Adrenal gland (tissue), 12 donors: ENCODE data around the gene KCNN3. TPM values are rescaled to one million over a fixed set of nuclear protein-coding genes. Genes with fewer than 3 reads are reported as not detected.

Experiments used
- DNase-seq, 7 donors: peaks; one replicate each; pipeline ENCODE4 v3.0.0-alpha.2; 2019 to 2020
- H3K27ac ChIP-seq, 5 donors: fragments of 200-600 bp; sonication (generic) in 4 of 5; 1 replicate in 3 of 5; 2 replicates in 2 of 5; pipeline versions ENCODE4 v1.5.1 to v1.8.0; 2016 to 2020; ENCODE audit warnings: mild to moderate bottlenecking in 1 of 5
- H3K27me3 ChIP-seq: fragments of 200-600 bp; 2 replicates; pipeline ENCODE4 v1.8.0; 2021
- H3K36me3 ChIP-seq, 2 donors: fragments of 200-600 bp; replicated peaks in 1 of 2; 1 replicate in 1 of 2; 2 replicates in 1 of 2; pipeline versions ENCODE4 v1.5.1 to v1.8.0; 2018 to 2022
- H3K4me1 ChIP-seq, 2 donors: fragments of 200-600 bp; replicated peaks in 1 of 2; 1 replicate in 1 of 2; 2 replicates in 1 of 2; pipeline versions ENCODE4 v1.5.1 to v1.8.0; 2018 to 2021
- H3K4me3 ChIP-seq, 4 donors: fragments of 200-600 bp; sonication (generic) in 3 of 4; one replicate each; pipeline ENCODE4 v1.5.1; 2016 to 2018
- H3K9me3 ChIP-seq, 3 donors: fragments of 200-600 bp; sonication (generic) in 1 of 3; replicated peaks in 1 of 3; 1 replicate in 2 of 3; 2 replicates in 1 of 3; pipeline versions ENCODE4 v1.5.1 to v1.8.0; 2016 to 2021
- CTCF ChIP-seq, 6 experiments: fragments of 450-650 bp in 4 of 6; fragments of 200-600 bp in 2 of 6; sonication (generic) in 1 of 6; IDR thresholded peaks; 1 replicate in 5 of 6; 2 replicates in 1 of 6; pipeline versions ENCODE4 v1.5.1 to v1.8.0; 2016 to 2021; ENCODE audit warnings: antibody characterized with exemption in 6 of 6, mild to moderate bottlenecking in 2 of 6, moderate library complexity in 1 of 6
- POLR2A ChIP-seq, 2 donors: fragments of 450-650 bp; IDR thresholded peaks; one replicate each; pipeline ENCODE4 v1.6.1; 2017; ENCODE audit warnings: antibody characterized with exemption in 2 of 2, mild to moderate bottlenecking in 2 of 2, moderate library complexity in 1 of 2
- WGBS, 4 donors: extraction: QIAGEN DNeasy Blood & Tissue Kit in 2 of 4; methylation state at CpG; one replicate each; pipeline versions ENCODE4 v1.1.5 to v1.1.7; 2013 to 2017; 5-methylcytosine and 5-hydroxymethylcytosine counted together
- intact Hi-C, 2 donors: fragments of 100-400 bp; cut with DNase I; formaldehyde crosslinking; loops; one replicate each; pipeline versions ENCODE4 v1.14.1 to v1.15.0; 2022 to 2023
- polyA plus RNA-seq, 3 donors: library from polyadenylated mRNA; stranded (reverse); fragments of 200-250 nt in 2 of 3; fragments of 350-450 nt in 1 of 3; fragmentation: Illumina TruSeq in 1 of 3; extraction: RNeasy Lipid Tissue Mini Kit (QIAGEN cat#74804) in 1 of 3; gene quantifications; one replicate each; pipeline ENCODE4 v1.2.3, GENCODE V29; 2013 to 2014
- total RNA-seq, 9 donors: library from RNA; depleted of rRNA in 4 of 9; stranded (reverse); fragments of >200 nt in 4 of 9; fragments of 120-200 nt in 1 of 9; fragmentation: NEBNext Ultra II Directional in 1 of 9; extraction: Animal tissue kit (Norgen Biotek cat#: 25700) in 1 of 9; gene quantifications; one replicate each; pipeline versions ENCODE4 v1.1.0 to v1.2.4, GENCODE V29; 2013 to 2023
- donor health status: healthy with polysubstance abuse.
- donor health status: Bipolar disorder and iron deficiency.
- donor health status: DM: yes; HTN: yes; CAD: no.
- donor health status: DM: no; HTN: no; CAD: no.
- donor health status: DM: no; HTN: no; CAD: no.
- donor health status: DM: yes; HTN: yes; CAD: no.

Gene KCNN3
- total and polyA plus RNA-seq, 12 donors, result 0.17 to 2.3 (median 0.97) TPM

- TF ChIP-seq POLR2A (IDR thresholded peaks at IDR 0.05) (no peak), CTCF (IDR thresholded peaks at IDR 0.05) (no peak)
- Histone ChIP-seq H3K36me3 (no peaks in the 10 kb centered on the region), H3K27me3 (no peaks in the 10 kb centered on the region), H3K27ac (no peak overlapping the region), H3K4me3 (no peak overlapping the region), H3K4me1 (peaks cover 0 to 7% of the 10 kb centered on the region in 2 donors), H3K9me3 (no peaks in the 10 kb centered on the region)
- intact Hi-C loops, result no loop called here
- DNase-seq, result no peak
- 78 to 89% (median 82%) methylated on average over 2 of the region's 2 CpGs for WGBS, 4 donors
Observed at GRCh38 chr1:154714052-154714623, 155.9 kb downstream of the KCNN3 start.

GRCh38 chr1:154713005-154713404 lies 157.1 kb downstream of the KCNN3 start:
- Histone ChIP-seq H3K9me3 (no peaks in the 10 kb centered on the region), H3K27me3 (no peaks in the 10 kb centered on the region), H3K4me1 (peaks cover 0 to 7% of the 10 kb centered on the region in 2 donors), H3K4me3 (no peak overlapping the region), H3K36me3 (no peaks in the 10 kb centered on the region), H3K27ac (no peak overlapping the region)
- WGBS, 4 donors, result 89 to 95% (median 93%) methylated on average over 11 of the region's 11 CpGs
- no peak for TF ChIP-seq CTCF (IDR thresholded peaks at IDR 0.05)
- no peak for TF ChIP-seq POLR2A (IDR thresholded peaks at IDR 0.05)
- DNase-seq, result no peak
- intact Hi-C loops, result no loop called here

GRCh38 chr1:154712166-154712810 lies 157.8 kb downstream of the KCNN3 start:
- H3K4me3 ChIP-seq, result no peak overlapping the region
- TF ChIP-seq CTCF (IDR thresholded peaks at IDR 0.05) (no peak), POLR2A (IDR thresholded peaks at IDR 0.05) (no peak)
- no peak for DNase-seq
- H3K36me3 ChIP-seq, result no peaks in the 10 kb centered on the region
- no peaks in the 10 kb centered on the region for H3K9me3 ChIP-seq
- H3K27me3 ChIP-seq, result no peaks in the 10 kb centered on the region
- intact Hi-C loops, result no loop called here
- no peak overlapping the region for H3K27ac ChIP-seq
- 81 to 91% (median 85%) methylated on average over 11 of the region's 11 CpGs for WGBS, 4 donors
- H3K4me1 ChIP-seq, result peaks cover 0 to 7% of the 10 kb centered on the region in 2 donors

- Histone ChIP-seq H3K4me3 (no peak overlapping the region), H3K4me1 (peaks cover 0 to 2% of the 10 kb centered on the region in 2 donors), H3K27ac (no peak overlapping the region), H3K27me3 (no peaks in the 10 kb centered on the region), H3K9me3 (no peaks in the 10 kb centered on the region), H3K36me3 (no peaks in the 10 kb centered on the region)
- 70 to 92% (median 74%) methylated on average over 1 of the region's 1 CpG for WGBS, 4 donors
- intact Hi-C loops, result no loop called here
- TF ChIP-seq POLR2A (IDR thresholded peaks at IDR 0.05), result no peak
- no peak for TF ChIP-seq CTCF (IDR thresholded peaks at IDR 0.05)
- no peak for DNase-seq
Observed at GRCh38 chr1:154711416-154711815, 158.7 kb downstream of the KCNN3 start.
